Ammon's horn (tissue), 1 donor: ENCODE results near the gene ERCC5.

Experiments used
- DNase-seq: peaks from one replicate; pipeline ENCODE4 v3.0.0-alpha.2; 2016; ENCODE audit warnings: low spot score

ERCC5 gene

DNA sequence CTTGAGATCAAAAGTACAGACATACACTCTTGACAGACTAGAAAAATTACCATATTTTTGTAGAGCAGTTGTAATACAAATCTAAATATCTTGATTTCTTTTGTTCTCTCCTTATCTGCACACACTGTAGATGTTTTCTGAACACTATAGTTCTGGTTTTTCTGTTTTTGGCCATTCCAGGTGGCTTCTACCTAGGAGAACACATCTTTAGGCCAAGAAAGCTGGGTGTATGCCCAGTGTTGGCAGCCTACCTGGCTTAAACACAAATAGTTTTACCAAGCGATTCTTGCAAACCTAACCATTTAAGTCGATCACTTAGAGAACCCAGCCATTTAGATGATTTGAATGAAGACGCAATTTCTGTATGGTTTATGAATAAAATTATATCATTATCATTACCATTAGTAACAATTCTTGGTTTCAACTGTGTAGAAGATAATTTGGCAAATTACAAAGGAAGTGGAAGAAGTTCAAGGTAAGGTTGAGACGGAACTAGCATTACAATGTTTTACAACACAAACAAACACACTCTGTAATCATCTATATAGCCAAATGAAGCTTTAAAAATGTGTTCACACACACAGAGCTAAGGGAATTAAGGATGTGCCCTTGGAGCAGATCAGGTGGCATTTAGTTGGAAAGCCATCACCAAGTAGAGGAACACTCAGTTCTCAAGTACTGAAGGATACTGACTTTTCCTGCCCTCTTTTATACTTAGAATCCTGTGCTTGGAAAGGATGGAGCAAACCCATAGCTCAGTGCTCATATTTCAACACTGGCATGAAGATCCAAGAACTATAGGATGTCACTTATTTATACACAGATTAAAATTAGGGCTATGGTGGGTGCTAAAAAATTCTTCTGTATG lies 36.2 kb downstream of the ERCC5 start:
- DNase-seq = no peak

DNA sequence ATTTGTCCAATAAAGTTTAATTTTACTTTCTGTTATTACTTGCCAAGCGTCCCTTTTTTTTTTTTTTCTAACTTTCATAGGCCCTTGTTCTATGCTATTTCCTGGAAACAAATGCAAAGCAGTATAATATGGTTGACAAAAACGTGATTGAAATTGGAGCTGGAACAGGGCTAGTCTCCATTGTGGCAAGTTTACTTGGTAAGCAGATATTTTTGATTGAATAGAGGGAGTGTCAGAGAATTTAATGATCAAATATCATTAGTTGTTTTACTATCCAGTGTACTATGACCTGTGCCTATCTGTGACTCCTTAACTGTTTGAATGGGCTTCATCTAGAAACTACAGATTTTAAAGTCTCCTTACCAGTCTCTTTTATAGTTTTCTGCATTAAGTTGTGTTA lies 46.7 kb downstream of the ERCC5 start:
- DNase-seq = no peak

DNA sequence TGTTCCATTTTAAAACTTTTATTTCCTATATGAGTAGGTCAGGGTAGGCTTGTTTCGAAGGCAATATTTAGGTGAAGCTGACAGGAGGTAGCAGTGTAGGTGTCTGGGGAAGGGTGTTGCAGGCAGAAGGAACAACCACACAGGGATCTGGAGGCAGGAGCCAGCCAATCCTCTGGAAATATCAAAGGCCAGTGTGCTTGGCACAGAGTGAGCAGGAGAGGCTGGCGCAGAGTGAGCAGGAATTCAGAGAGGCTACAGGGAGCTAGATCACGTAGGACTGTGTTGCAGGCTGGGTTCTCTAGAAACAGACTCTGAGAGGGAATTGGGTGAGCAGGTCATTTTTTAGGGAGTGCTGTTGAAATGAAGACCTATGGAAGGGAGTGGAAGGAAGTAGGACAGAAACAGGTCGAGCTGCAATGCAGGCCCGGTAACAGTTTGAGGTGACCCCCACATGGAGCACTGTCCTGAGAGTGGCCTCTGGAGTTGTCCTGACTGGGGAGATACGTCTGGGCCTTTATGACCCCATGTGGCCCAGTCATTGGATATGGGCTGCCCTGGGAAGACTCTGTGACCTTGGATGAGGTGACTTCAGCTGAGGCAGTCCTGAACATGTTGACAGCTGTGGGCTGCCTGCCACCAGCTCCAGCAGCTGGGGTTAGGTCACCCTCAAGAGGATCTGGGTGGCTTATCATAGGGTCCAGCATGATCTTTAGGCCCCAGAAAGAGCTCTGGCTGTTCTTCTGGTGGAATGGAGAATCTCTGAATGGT lies 51.7 kb downstream of the ERCC5 start:
- DNase-seq = no peak

DNA sequence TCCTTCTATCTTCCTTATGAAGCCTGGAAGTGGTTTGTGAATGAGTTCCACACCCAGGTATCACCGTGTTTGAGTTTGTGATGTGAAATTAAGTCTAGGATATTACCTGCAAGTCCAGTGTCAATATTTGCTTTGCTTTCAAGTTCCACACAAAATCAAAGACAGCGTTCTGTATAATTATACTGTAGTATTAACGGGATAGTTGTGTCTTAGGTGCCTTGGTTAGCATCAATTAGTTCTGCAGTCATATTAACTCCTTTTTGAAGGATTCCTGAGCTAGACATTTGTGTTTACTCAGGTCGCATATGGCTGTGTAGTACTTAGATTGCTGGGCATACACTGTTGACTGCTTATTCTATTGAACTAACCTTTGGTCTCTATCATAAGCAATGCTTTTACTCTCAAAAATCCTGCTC lies 54.4 kb downstream of the ERCC5 start:
- DNase-seq = no peak

- no peak for DNase-seq
Measured at GRCh38 chr13:102901056-102901455, 55.2 kb downstream of the ERCC5 start.

GRCh38 chr13:102901615-102902305 lies 55.9 kb downstream of the ERCC5 start:
- peak; percentile 23 for DNase-seq

- DNase-seq = no peak
Measured at GRCh38 chr13:102902789-102903347, 57.0 kb downstream of the ERCC5 start.

DNA sequence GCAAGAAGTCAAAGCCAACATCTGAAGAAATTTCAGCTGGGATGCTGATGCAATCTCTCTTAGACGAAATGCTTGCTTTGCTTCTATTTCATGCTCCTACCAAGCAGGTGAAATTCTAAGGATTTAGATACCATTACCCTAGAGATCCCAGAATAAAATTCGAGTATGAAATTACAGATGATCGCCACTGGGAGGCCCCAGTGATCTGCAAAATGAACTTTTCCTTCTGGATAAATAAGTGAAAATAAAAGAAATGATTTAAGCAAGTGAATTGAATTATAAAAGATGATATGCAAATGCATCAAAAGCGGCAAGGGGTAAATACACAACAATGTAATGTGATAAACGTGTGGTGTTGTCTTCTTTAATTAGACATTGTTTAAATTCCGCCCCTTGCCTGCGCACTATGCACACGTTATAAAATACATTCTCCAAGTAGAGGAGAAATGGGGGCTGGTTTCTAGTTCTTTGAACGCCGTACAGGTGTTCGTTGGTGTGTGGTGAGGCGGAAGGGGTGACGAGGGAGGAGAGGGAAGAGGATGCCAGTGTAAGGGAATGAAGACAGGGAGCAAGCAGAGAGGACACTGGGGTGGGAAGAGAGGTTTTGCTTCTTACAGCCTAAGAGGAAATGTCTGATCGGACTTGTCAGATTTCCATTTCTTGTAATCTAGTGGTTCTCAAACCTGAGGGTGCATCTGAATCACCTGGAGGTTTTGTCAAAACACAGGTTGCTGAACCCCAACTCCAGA lies 58.0 kb downstream of the ERCC5 start:
- no peak for DNase-seq

DNA sequence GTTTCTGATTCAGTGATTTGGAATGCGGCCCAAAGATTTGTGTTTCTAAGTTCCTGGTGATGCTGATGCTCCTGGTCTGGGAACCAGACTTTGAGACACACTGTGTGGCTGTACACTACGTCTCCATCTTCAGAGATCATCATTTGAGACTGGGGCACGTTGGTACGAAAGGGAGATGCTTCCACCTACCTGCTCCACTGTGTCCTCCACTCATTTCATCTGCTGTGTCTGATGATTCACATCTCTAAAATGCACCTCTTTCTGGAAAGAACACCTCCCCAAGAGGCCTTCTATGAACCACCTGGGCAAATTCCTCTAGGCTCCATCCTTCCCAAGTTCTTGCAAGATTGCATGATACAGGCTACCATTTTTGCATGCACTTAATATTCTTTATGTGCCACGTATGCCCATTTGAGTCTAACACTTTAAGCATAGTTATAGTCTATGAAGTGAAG lies 58.6 kb downstream of the ERCC5 start:
- no peak for DNase-seq

- no peak for DNase-seq
Measured at GRCh38 chr13:102905905-102906771, 60.3 kb downstream of the ERCC5 start.

DNA sequence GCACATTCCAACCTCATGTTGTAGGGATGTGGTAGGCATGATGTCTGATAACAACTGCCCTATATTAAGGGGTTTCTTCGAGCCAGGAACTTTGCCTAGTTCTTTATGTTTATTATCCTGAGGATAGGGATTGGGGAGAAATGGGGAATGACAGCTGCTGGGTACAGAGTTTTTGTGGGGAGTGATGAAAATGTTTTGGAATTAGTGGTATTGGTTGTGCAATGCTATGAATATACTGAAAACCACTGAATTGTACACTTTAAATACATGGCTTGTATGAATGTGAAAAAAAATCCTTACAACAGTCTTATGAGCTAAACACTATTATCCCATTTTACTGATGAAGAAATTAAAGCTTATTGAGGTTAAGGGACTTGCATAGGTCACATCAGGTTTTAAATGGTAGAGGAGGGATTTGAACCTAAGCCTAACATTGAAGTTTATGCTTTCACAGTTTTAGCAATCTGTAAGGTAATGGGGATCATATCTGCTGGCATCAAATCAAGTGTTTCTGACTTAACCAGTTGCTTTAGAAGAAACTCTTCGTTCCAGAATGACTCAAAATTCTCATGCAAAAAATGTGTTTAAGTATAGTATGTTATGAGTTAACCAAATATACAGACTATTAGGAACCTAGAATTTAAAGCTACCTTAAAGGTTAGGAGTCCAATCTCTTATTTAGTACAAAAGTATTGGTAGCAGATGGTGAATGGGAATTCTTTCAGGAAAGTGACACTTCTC lies 61.4 kb downstream of the ERCC5 start:
- no peak for DNase-seq

- no peak for DNase-seq
Measured at GRCh38 chr13:102907886-102908515, 62.2 kb downstream of the ERCC5 start.

DNA sequence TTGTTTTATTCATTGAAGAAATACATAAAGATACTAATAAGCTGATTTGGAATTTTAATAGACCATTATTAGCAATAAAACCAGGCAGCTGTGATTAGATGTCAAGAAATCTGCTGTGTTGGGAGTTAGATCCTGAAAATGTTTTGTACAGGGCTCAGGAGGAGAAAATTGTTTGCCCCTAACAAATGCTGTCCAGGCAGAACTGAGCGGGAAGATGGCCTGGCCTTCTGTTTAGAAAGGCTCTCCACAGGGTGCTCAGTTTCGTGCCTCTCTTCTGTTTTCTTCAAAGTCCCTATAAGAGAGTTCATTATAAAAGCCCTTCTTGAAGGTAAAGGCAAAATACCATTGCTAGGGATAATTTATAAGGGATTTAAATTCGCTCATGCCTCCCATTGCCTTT lies 64.1 kb downstream of the ERCC5 start:
- DNase-seq = no peak

DNA sequence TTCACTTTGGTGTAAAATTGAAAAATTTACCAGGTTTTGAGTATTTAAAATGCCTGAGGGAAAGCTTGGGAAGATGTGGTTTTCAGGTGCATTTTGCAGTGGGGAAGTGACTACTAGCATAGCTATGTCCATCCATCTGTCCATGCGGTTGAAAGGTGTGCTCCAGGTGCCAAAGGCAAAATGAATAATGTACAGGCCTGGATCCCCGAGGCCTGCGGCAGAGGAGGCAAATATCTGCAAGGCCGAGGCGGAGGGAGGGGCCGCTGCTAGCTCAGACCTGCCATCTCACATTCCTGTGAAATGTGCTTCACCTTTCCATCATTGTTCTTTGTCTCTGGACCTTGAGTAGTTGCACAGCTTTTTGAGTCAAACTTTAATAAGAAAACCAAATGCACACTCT lies 65.5 kb downstream of the ERCC5 start:
- no peak for DNase-seq

DNA sequence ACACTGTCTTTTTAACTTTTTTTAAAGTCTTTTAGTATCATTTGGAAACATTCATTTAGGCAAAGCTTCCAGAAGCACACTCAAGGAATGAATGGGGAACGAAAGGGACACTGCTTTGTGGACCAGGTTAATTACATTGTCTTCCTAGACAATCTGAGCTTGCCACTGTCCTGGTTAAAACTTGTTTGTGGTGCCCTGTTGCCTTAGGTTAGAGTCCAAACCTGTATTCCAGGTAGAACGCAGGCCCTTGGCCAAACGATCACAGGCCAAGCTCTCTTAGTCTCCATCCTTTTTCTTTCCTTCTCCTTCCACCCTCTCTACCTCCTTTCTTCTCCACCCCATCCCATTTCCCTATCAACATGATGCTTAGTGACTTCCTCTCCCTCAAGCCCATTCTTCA lies 66.8 kb downstream of the ERCC5 start:
- DNase-seq = no peak

GRCh38 chr13:102913914-102914313 lies 68.1 kb downstream of the ERCC5 start:
- peak; percentile 54 for DNase-seq

DNA sequence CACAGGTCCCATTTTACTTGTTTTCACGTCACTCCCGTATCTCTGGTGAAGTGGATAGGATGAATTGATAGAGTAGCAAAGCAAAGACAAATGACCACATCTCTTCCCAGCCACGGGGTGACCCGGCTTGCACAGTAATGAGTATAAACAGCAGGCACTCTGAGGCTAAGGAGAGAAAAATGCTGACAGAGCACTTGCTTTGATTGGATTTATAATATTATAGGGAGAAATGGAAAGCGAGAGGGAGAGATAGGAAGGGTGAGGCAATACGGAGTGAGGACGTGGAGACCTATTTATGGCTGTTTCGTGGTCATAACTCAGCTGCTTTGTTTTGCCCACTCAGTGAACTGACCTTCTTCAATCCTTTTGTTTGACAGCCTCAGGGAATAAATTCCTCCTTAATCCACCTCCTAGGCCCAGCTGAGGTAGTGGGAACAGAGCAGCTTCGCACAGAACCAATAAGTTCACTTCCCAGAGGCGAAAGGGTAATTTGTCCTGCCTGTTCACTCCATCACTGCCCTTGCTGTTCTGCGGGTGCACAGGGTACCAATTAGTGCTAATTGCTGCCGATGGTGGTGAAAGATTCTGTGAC lies 68.6 kb downstream of the ERCC5 start:
- DNase-seq = no peak

GRCh38 chr13:102915393-102915930 lies 69.6 kb downstream of the ERCC5 start:
- no peak for DNase-seq

DNA sequence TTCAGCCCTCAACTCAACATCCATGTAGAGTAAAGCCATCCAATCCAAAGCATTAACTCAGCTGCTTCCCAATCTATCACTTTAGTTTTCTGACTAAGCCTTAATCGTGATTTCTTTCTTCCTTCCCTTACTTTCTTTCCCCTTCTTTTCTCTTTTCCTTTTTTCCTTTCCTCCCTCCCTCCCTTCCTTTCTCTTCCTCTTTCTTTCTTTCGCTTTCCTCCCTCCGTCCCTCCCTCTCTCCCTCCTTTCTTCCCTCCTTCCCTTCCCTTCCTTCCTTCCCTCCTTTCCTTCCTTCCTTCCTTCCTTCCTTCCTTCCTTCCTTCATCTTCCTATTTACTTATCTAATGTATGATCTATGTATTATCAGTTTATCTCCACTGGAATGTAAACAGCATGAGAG lies 71.2 kb downstream of the ERCC5 start:
- no peak for DNase-seq
